ENCODE data around the gene TGFBRAP1.

Gene TGFBRAP1

DNA sequence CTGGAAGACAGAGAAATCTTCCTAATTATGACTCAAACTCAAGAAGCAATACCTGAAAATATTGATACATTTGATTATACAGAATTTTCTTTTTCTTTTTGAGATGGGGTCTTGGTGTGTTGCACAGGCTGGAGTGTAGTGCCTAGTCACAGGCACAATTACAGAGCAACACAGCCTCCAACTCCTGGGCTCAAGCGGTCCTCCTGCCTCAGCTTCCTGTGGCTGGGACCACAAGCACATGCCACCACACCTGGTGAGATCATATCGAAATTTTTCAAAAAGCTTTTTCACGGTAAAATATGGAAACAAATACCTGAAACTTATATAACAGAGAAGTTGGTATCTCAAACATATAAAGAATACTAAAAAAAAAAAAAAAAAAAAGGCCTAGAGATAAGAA is 27.9 kb downstream of the TGFBRAP1 start:
- no peak for DNase-seq (ENCODE audit: extremely low spot score)
- ChIA-PET CTCF (no interaction called here), POLR2A (no interaction called here)
- TF ChIP-seq FOXM1 (IDR thresholded peaks at IDR 0.05; ENCODE audit: borderline replicate concordance) (no peak), NFRKB (IDR thresholded peaks at IDR 0.05) (no peak), BHLHE40 (IDR thresholded peaks at IDR 0.05; ENCODE audit: borderline replicate concordance) (no peak), SP1 (IDR thresholded peaks at IDR 0.05) (no peak), CTBP1 (IDR thresholded peaks at IDR 0.05; ENCODE audit: borderline replicate concordance) (no peak), ARNT (IDR thresholded peaks at IDR 0.05) (no peak), FOXA1 (IDR thresholded peaks at IDR 0.05) (no peak), HDGF (IDR thresholded peaks at IDR 0.05; ENCODE audit: borderline replicate concordance) (no peak), LEF1 (IDR thresholded peaks at IDR 0.05; ENCODE audit: borderline replicate concordance) (no peak), ZNF384 (IDR thresholded peaks at IDR 0.05) (no peak), TARDBP (IDR thresholded peaks at IDR 0.05) (no peak), FOXK2 (IDR thresholded peaks at IDR 0.05) (no peak), SUZ12 (IDR thresholded peaks at IDR 0.05) (no peak)
- TF ChIP-seq, protein P1, sequence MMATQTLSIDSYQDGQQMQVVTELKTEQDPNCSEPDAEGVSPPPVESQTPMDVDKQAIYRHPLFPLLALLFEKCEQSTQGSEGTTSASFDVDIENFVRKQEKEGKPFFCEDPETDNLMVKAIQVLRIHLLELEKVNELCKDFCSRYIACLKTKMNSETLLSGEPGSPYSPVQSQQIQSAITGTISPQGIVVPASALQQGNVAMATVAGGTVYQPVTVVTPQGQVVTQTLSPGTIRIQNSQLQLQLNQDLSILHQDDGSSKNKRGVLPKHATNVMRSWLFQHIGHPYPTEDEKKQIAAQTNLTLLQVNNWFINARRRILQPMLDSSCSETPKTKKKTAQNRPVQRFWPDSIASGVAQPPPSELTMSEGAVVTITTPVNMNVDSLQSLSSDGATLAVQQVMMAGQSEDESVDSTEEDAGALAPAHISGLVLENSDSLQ (IDR thresholded peaks at IDR 0.05): no peak

DNA sequence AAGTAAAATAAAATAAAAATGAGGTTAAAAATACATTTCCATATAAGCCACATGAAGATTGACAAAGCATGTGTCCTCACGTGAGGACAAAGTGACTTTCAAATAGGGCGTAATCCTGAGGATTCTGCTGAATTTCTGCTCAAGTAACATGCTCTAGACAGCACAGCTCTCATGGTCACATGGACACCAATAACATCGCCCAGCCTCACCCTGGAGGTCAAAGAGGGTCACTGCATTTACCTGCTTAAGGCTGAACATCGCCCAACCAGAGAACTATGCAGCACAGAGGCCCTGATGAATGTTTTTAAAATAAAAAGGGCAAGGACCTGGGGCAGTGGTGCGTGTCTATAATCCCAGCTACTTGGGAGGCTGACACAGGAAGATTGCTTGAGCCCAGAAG is 30.2 kb downstream of the TGFBRAP1 start:
- CTCF ChIA-PET: no interaction called here
- POLR2A ChIA-PET: no interaction called here
- DNase-seq (ENCODE audit: extremely low spot score): peak; percentile 19
- no peak for TF ChIP-seq SUZ12 (IDR thresholded peaks at IDR 0.05)

DNA sequence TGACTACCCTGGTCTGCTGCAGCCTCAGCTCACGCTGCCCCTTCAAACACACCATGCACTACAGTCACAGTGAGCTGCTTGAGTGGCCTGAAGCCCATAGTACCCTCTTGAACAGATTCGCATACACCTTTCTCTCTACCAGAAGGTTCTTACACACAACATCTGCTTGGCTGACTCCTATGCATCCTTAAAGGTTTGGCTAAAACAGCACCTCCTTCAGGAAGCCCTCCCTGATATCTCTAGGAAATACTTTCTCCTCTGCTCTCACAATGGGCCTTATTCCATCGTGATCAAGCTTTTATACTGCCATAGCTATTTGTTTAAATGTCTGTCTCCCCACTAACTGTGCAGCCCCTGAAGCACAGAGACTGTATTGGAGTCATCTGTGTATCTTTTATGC is 31.5 kb downstream of the TGFBRAP1 start:
- POLR2A ChIA-PET: no interaction called here
- CTCF ChIA-PET: interaction anchor here (0.6 kb wide), 1 partner anchor 54 kb away, joined by 3 read pairs; no protein-coding TSS in a partner anchor
- DNase-seq (ENCODE audit: extremely low spot score): no peak
- TF ChIP-seq HDGF (IDR thresholded peaks at IDR 0.05; ENCODE audit: borderline replicate concordance) (no peak), ELF4 (IDR thresholded peaks at IDR 0.05) (no peak), BHLHE40 (IDR thresholded peaks at IDR 0.05; ENCODE audit: borderline replicate concordance) (no peak), TARDBP (IDR thresholded peaks at IDR 0.05) (no peak), FOXK2 (IDR thresholded peaks at IDR 0.05) (no peak), ZNF384 (IDR thresholded peaks at IDR 0.05) (no peak), CTBP1 (IDR thresholded peaks at IDR 0.05; ENCODE audit: borderline replicate concordance) (no peak), NFRKB (IDR thresholded peaks at IDR 0.05) (no peak), SP1 (IDR thresholded peaks at IDR 0.05) (no peak), SUZ12 (IDR thresholded peaks at IDR 0.05) (no peak), LEF1 (IDR thresholded peaks at IDR 0.05; ENCODE audit: borderline replicate concordance) (no peak), FOXA1 (IDR thresholded peaks at IDR 0.05) (no peak), L3MBTL2 (conservative IDR thresholded peaks at IDR 0.05) (no peak), FOXM1 (IDR thresholded peaks at IDR 0.05; ENCODE audit: borderline replicate concordance) (no peak)
- TF ChIP-seq, protein P1 (IDR thresholded peaks at IDR 0.05): no peak

DNA sequence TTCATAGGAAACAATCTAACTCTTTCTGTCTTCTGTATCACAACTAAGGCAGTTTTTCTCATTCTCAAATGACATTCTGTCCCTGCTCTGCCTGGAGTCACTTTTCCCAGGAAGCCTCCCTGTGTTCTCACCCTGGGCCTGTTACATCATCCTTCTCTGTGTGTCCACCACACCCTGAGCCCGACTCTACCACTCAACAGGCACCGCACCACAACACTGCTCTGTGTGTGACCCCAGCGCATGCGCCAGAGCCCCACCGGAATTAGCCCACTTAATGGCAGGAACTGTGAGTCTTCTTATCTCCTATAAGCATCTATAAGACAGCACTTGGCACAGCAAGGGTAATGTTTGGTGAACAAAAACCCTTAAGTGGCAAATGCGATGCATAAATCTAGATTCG is 32.3 kb downstream of the TGFBRAP1 start:
- ChIA-PET POLR2A (interaction anchor here (0.6 kb wide), 1 partner anchor 19 kb away, joined by 4 read pairs; no protein-coding TSS in a partner anchor), CTCF (no interaction called here)
- DNase-seq (ENCODE audit: extremely low spot score): no peak
- no peak for TF ChIP-seq LEF1 (IDR thresholded peaks at IDR 0.05; ENCODE audit: borderline replicate concordance)
- no peak for TF ChIP-seq ZNF384 (IDR thresholded peaks at IDR 0.05)
- TF ChIP-seq FOXM1 (IDR thresholded peaks at IDR 0.05; ENCODE audit: borderline replicate concordance): no peak
- no peak for TF ChIP-seq TARDBP (IDR thresholded peaks at IDR 0.05)
- TF ChIP-seq L3MBTL2 (conservative IDR thresholded peaks at IDR 0.05): no peak
- no peak for TF ChIP-seq SUZ12 (IDR thresholded peaks at IDR 0.05)
- no peak for TF ChIP-seq HDGF (IDR thresholded peaks at IDR 0.05; ENCODE audit: borderline replicate concordance)
- TF ChIP-seq SP1 (IDR thresholded peaks at IDR 0.05): no peak
- no peak for TF ChIP-seq FOXA1 (IDR thresholded peaks at IDR 0.05)
- TF ChIP-seq ELF4 (IDR thresholded peaks at IDR 0.05): no peak
- TF ChIP-seq NFRKB (IDR thresholded peaks at IDR 0.05): no peak

DNA sequence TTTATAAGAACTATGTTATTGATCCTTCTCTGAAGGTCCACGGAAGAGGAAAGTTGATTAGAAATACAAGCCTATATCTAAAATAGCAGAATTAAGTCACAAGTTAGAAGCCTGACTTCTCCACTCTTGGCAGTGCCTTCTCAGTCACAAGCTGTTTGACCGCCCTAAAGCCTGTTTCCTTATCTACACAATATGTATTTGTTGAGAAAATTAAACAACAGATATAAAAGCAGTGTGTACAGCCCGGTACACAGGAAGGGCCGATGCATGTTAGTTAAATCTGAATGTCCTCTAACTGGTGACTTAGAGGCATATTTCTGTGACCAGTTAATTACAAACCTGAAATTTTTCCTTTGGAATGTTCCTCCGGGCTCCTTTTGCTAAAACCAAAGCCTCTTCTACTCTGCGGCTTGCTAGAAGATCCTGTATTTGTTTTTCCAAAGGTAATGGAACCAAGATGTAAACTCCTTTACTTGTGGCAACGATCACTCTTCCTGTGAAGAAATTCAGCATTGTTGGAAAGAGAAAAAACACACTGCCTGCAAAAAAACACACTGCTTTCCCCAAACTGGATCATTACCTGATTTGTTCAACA is 33.4 kb downstream of the TGFBRAP1 start:
- TF ChIP-seq FOXM1 (IDR thresholded peaks at IDR 0.05; ENCODE audit: borderline replicate concordance): no peak
- no peak for TF ChIP-seq LEF1 (IDR thresholded peaks at IDR 0.05; ENCODE audit: borderline replicate concordance)
- TF ChIP-seq CTBP1 (IDR thresholded peaks at IDR 0.05; ENCODE audit: borderline replicate concordance): no peak
- no peak for TF ChIP-seq L3MBTL2 (conservative IDR thresholded peaks at IDR 0.05)
- TF ChIP-seq ELF4 (IDR thresholded peaks at IDR 0.05): no peak
- TF ChIP-seq TARDBP (IDR thresholded peaks at IDR 0.05): no peak
- TF ChIP-seq FOXK2 (IDR thresholded peaks at IDR 0.05): no peak
- no peak for TF ChIP-seq ZNF384 (IDR thresholded peaks at IDR 0.05)
- TF ChIP-seq ARNT (IDR thresholded peaks at IDR 0.05): no peak
- no peak for TF ChIP-seq SP1 (IDR thresholded peaks at IDR 0.05)
- TF ChIP-seq, protein P1 (IDR thresholded peaks at IDR 0.05): no peak
- no peak for TF ChIP-seq SUZ12 (IDR thresholded peaks at IDR 0.05)
- TF ChIP-seq NFRKB (IDR thresholded peaks at IDR 0.05): no peak
- TF ChIP-seq BHLHE40 (IDR thresholded peaks at IDR 0.05; ENCODE audit: borderline replicate concordance): no peak
- no peak for TF ChIP-seq HDGF (IDR thresholded peaks at IDR 0.05; ENCODE audit: borderline replicate concordance)
- no peak for TF ChIP-seq FOXA1 (IDR thresholded peaks at IDR 0.05)
- POLR2A ChIA-PET: no interaction called here
- no peak for DNase-seq (ENCODE audit: extremely low spot score)
- CTCF ChIA-PET: interaction anchor here (0.5 to 1.8 kb wide), 3 partner anchors 21 to 58 kb away, joined by 5 to 8 read pairs (median 6); no protein-coding TSS in a partner anchor

DNA sequence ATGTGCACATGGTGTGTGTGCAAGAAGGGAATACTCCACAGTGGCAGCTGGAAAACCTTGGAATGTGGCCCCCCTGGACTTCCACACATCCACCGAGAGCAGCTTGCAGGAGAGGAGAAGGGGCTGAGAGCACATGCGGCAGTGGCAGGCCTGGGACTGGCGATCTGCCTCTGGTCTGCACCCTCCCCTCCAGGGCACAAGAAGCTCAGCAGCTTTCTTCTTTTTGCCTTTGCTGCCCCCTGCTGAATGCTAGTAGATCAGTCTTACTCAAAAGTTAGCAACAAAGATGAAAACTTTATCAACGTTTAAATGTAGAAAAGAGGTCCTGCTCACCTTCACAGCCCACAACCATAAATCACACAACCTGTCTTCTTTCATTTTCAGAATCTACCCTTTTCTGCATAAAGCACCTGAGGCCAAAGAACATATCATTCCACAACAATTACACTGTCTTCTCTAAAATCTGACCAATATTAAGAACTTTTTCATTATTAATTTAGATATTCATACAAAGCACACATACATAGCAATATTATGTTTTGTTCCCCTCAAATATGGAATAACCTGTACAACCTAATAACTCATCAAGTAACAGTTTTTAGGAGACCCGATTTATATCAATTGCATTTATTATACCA is 34.6 kb downstream of the TGFBRAP1 start:
- CTCF ChIA-PET: interaction anchor here (0.6 to 2.1 kb wide), 11 partner anchors 11 to 195 kb away, joined by 3 to 9 read pairs (median 4); partner anchors contain the start of gene GPR45
- DNase-seq (ENCODE audit: extremely low spot score): peak; percentile 81
- TF ChIP-seq, protein P1 (IDR thresholded peaks at IDR 0.05): peak; percentile 30
- TF ChIP-seq FOXA1 (IDR thresholded peaks at IDR 0.05) (no peak), FOXM1 (IDR thresholded peaks at IDR 0.05; ENCODE audit: borderline replicate concordance) (no peak), ZNF384 (IDR thresholded peaks at IDR 0.05) (no peak), ELF4 (IDR thresholded peaks at IDR 0.05) (no peak), TARDBP (IDR thresholded peaks at IDR 0.05) (no peak)
- POLR2A ChIA-PET: no interaction called here

Measured in HEK293T (cell line).